IMR-90 (cell line): ENCODE data around the gene GAGE12J. TPM values are rescaled to one million over a fixed set of nuclear protein-coding genes. Genes with fewer than 3 reads are reported as not detected.

Experiments
- ATAC-seq: fragments of 200-7000 bp; cut with Tn5 transposase; 2 replicates; pipeline ENCODE4 v1.9.1; 2020; ENCODE audit warnings: low read depth, mild to moderate bottlenecking, moderate library complexity
- BruUV-seq: library from RNA; stranded (reverse); fragments of 400-500 nt; replicated peaks from 2 replicates; lab custom pipeline; 2021; lab: Mats Ljungman, UMichigan
- CTCF ChIA-PET: fragments of 300-600 bp; formaldehyde crosslinking; extraction: SDS; loops from one replicate; lab custom pipeline; 2021; ENCODE audit warnings: antibody characterized with exemption; lab: Yijun Ruan, JAX
- POLR2A ChIA-PET: fragments of 300-600 bp; sonication (Branson Sonifier 250); formaldehyde crosslinking; loops from one replicate; lab custom pipeline; 2022; ENCODE audit warnings: antibody characterized with exemption; ENCODE audit not compliant: unreplicated experiment; lab: Charles Lee
- DNase-seq: peaks from one replicate; pipeline ENCODE4 v3.0.0; 2013
- H2AFZ ChIP-seq: replicated peaks from 2 replicates; pipeline ENCODE3; 2013; ENCODE audit warnings: low read length, mild to moderate bottlenecking; ENCODE audit not compliant: poor library complexity
- H2AK5ac ChIP-seq: 2 replicates; pipeline ENCODE4 v1.6.1; 2013; ENCODE audit warnings: low read depth, low read length, inconsistent platforms
- H2AK9ac ChIP-seq: replicated peaks from 2 replicates; pipeline ENCODE3; 2013; ENCODE audit warnings: mild to moderate bottlenecking, low read depth, low read length, moderate library complexity; ENCODE audit not compliant: poor library complexity
- H2BK120ac ChIP-seq: 2 replicates; pipeline ENCODE4 v1.6.1; 2013; ENCODE audit warnings: low read depth, low read length, inconsistent platforms
- H2BK15ac ChIP-seq: 3 replicates; pipeline ENCODE4 v1.6.1; 2013; ENCODE audit warnings: low read depth, low read length, inconsistent platforms
- H2BK20ac ChIP-seq: 2 replicates; pipeline ENCODE4 v1.6.1; 2013; ENCODE audit warnings: low read depth, mild to moderate bottlenecking, inconsistent platforms, low read length, moderate library complexity
- H2BK5ac ChIP-seq: 2 replicates; pipeline ENCODE4 v1.6.1; 2013; ENCODE audit warnings: mild to moderate bottlenecking, low read depth, low read length, inconsistent platforms; ENCODE audit not compliant: poor library complexity, severe bottlenecking
- H3K14ac ChIP-seq: replicated peaks from 2 replicates; pipeline ENCODE4 v1.6.1; 2013; ENCODE audit warnings: low read depth, low read length, inconsistent platforms
- H3K18ac ChIP-seq: 2 replicates; pipeline ENCODE4 v1.6.1; 2013; ENCODE audit warnings: low read depth, low read length, control low read depth
- H3K23ac ChIP-seq: 2 replicates; pipeline ENCODE4 v1.6.1; 2013; ENCODE audit warnings: low read depth, low read length, inconsistent platforms
- H3K27ac ChIP-seq: 2 replicates; pipeline ENCODE4 v1.5.1; 2013; ENCODE audit warnings: mild to moderate bottlenecking, control low read depth, low read length; ENCODE audit not compliant: insufficient read depth
- H3K27me3 ChIP-seq: 2 replicates; pipeline ENCODE4 v1.6.1; 2013; ENCODE audit warnings: low read length; ENCODE audit not compliant: control insufficient read depth, insufficient read depth
- H3K36me3 ChIP-seq: 2 replicates; pipeline ENCODE4 v1.6.1; 2013; ENCODE audit warnings: low read length, mixed read lengths; ENCODE audit not compliant: control insufficient read depth, insufficient read depth
- H3K4ac ChIP-seq: 2 replicates; pipeline ENCODE4 v1.6.1; 2013; ENCODE audit warnings: low read depth, low read length, inconsistent platforms
- H3K4me1 ChIP-seq: 2 replicates; pipeline ENCODE4 v1.6.1; 2013; ENCODE audit warnings: low read length, mixed read lengths; ENCODE audit not compliant: control insufficient read depth, insufficient read depth
- H3K4me2 ChIP-seq: 2 replicates; pipeline ENCODE4 v1.6.1; 2013; ENCODE audit warnings: low read depth, mild to moderate bottlenecking, control low read depth, low read length, moderate library complexity
- H3K4me3 ChIP-seq: 2 replicates; pipeline ENCODE4 v1.5.1; 2013; ENCODE audit warnings: low read depth, mild to moderate bottlenecking, control low read depth, low read length, moderate library complexity; ENCODE audit not compliant: insufficient read depth
- H3K56ac ChIP-seq: 2 replicates; pipeline ENCODE4 v1.6.1; 2013; ENCODE audit warnings: low read length, inconsistent platforms; ENCODE audit not compliant: insufficient read depth; ENCODE audit errors: extremely low read depth
- H3K79me1 ChIP-seq, 2 experiments: 2 replicates each; pipeline ENCODE4 v1.6.1; 2013; ENCODE audit warnings: low read length in 2 of 2, inconsistent platforms in 1 of 2, low read depth in 1 of 2
- H3K9ac ChIP-seq: 2 replicates; pipeline ENCODE4 v1.6.1; 2013; ENCODE audit warnings: low read depth, low read length, control low read depth
- H3K9me1 ChIP-seq: 2 replicates; pipeline ENCODE4 v1.6.1; 2013; ENCODE audit warnings: low read length, inconsistent platforms; ENCODE audit not compliant: insufficient read depth
- H3K9me3 ChIP-seq: 2 replicates; pipeline ENCODE4 v1.6.1; 2013; ENCODE audit warnings: low read length; ENCODE audit not compliant: control insufficient read depth, insufficient read depth
- H4K20me1 ChIP-seq: 2 replicates; pipeline ENCODE4 v1.6.1; 2013; ENCODE audit warnings: low read length, inconsistent platforms; ENCODE audit not compliant: insufficient read depth
- H4K5ac ChIP-seq: 2 replicates; pipeline ENCODE4 v1.6.1; 2013; ENCODE audit warnings: mild to moderate bottlenecking, low read depth, low read length, control low read depth
- H4K8ac ChIP-seq, 2 experiments: 2 replicates each; pipeline ENCODE4 v1.6.1; 2013; ENCODE audit warnings: low read depth in 2 of 2, low read length in 2 of 2, control low read depth in 1 of 2, inconsistent platforms in 1 of 2
- H4K91ac ChIP-seq: 2 replicates; pipeline ENCODE4 v1.6.1; 2013; ENCODE audit warnings: low read depth, low read length, inconsistent platforms; ENCODE audit not compliant: insufficient read depth
- CHD1 ChIP-seq: IDR thresholded peaks from 2 replicates; pipeline ENCODE4 v1.6.1; 2012; ENCODE audit warnings: low read depth, low read length, improper control_type of control experiment
- FOS ChIP-seq: fragments of 150-350 bp; IDR thresholded peaks from 2 replicates; pipeline ENCODE4 v1.6.1; 2016; ENCODE audit warnings: low read depth, low read length
- MAZ ChIP-seq: IDR thresholded peaks from 2 replicates; pipeline ENCODE4 v1.6.1; 2012; ENCODE audit warnings: low read depth, mild to moderate bottlenecking, low read length, improper control_type of control experiment, moderate library complexity, borderline replicate concordance
- POLR2A ChIP-seq: IDR thresholded peaks from 2 replicates; pipeline ENCODE4 v1.6.1; 2012; ENCODE audit warnings: mild to moderate bottlenecking, low read depth, low read length
- RCOR1 ChIP-seq: IDR thresholded peaks from 2 replicates; pipeline ENCODE4 v1.6.1; 2012; ENCODE audit warnings: mild to moderate bottlenecking, low read length, improper control_type of control experiment; ENCODE audit not compliant: insufficient replicate concordance
- RFX5 ChIP-seq: IDR thresholded peaks from 2 replicates; pipeline ENCODE4 v1.8.0; 2012; ENCODE audit warnings: low read depth, mild to moderate bottlenecking, low read length, moderate library complexity
- SMC3 ChIP-seq: fragments of 150-350 bp; IDR thresholded peaks from 2 replicates; pipeline ENCODE4 v1.6.1; 2016; ENCODE audit warnings: low read depth, mild to moderate bottlenecking, antibody characterized with exemption, low read length, moderate library complexity
- USF2 ChIP-seq: fragments of 150-350 bp; IDR thresholded peaks from 2 replicates; pipeline ENCODE4 v1.6.1; 2017; ENCODE audit warnings: mild to moderate bottlenecking, antibody characterized with exemption, low read length, low read depth
- WGBS, 2 experiments: methylation state at CpG; one replicate each; pipeline versions ENCODE4 v1.1.5 to v1.1.7; 2013; ENCODE audit warnings: missing lambda C conversion rate in 2 of 2; ENCODE audit not compliant: insufficient read length in 1 of 2; ENCODE audit errors: extremely low coverage in 2 of 2; 5-methylcytosine and 5-hydroxymethylcytosine counted together
- dilution Hi-C: fragments of 300-500 bp; cut with HindIII; formaldehyde crosslinking; loops from one replicate; pipeline ENCODE4 v1.14.3; 2018; ENCODE audit warnings: low sequenced_read_pairs; ENCODE audit not compliant: unreplicated experiment
- in situ Hi-C: fragments of 300-500 bp; cut with MboI; formaldehyde crosslinking; loops from 3 replicates; pipeline ENCODE4 v1.14.3; 2019; ENCODE audit warnings: low sequenced_read_pairs, inconsistent platforms, mixed read lengths
- intact Hi-C: fragments of 100-400 bp; cut with micrococcal nuclease; formaldehyde crosslinking; loops from 2 replicates; pipeline ENCODE4 v1.10.0; 2022
- polyA plus RNA-seq, 3 experiments: library from polyadenylated mRNA; depleted of rRNA; stranded (reverse); fragments of >200 nt; gene quantifications; 2 replicates each; pipeline ENCODE4 v1.2.3, GENCODE V29; 2012; ENCODE audit warnings: low replicate concordance in 1 of 3
- total RNA-seq: library from RNA; depleted of rRNA; stranded (reverse); fragments of >200 nt; gene quantifications from 2 replicates; pipeline ENCODE4 v1.2.3, GENCODE V29; 2012

Gene GAGE12J
- total and polyA plus RNA-seq, 2 of the 4 experiments (the other 2 are of a cell fraction) = not detected

DNA sequence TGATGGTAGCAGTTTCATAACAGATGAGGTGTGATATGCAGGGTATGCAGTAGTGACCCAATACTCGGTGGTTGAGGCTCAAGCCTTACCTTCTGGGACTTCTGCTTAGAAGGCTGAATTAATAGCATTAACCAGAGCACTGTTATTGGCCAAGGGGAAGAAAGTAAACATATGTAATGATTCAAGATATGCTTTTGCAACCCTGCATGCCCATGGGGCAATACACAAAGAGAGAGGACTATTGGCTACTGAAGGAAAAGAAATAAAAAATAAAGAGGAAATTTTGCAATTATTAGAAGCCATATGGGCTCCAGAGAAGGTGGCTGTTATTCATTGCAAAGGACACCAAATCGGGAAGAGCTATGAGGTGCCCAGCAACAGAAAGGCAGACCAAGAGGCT is 9.7 kb upstream of the GAGE12J start:
- no peak overlapping the region for H4K91ac ChIP-seq
- no peaks in the 10 kb centered on the region for H3K79me1 ChIP-seq
- no peak overlapping the region for H4K8ac ChIP-seq
- H3K23ac ChIP-seq = no peak overlapping the region
- H4K5ac ChIP-seq = no peak overlapping the region
- H3K4me2 ChIP-seq = no peak overlapping the region
- H3K9ac ChIP-seq = no peak overlapping the region
- 80% methylated on average over 1 of the region's 2 CpGs; no CpG with 5 or more reads in 1 of the 2 experiments for WGBS, 2 experiments
- dilution Hi-C loops = no loop called here
- no peak overlapping the region for H3K14ac ChIP-seq
- H3K4ac ChIP-seq = no peak overlapping the region
- no peak overlapping the region for H3K56ac ChIP-seq
- no peak overlapping the region for H2BK5ac ChIP-seq
- no peak overlapping the region for H2BK20ac ChIP-seq
- no peak overlapping the region for H2AK5ac ChIP-seq
- H3K18ac ChIP-seq = no peak overlapping the region
- TF ChIP-seq POLR2A (no peak), CHD1 (no peak), FOS (no peak), USF2 (no peak), RFX5 (no peak), MAZ (no peak), RCOR1 (no peak), SMC3 (no peak)
- H2BK120ac ChIP-seq = no peak overlapping the region
- no peaks in the 10 kb centered on the region for H3K36me3 ChIP-seq
- H3K9me1 ChIP-seq = no peaks in the 10 kb centered on the region
- peaks cover 4% of the 10 kb centered on the region; the same call in 1 of the 2 replicates for H3K27me3 ChIP-seq
- POLR2A ChIA-PET = no interaction called here
- no peaks in the 10 kb centered on the region for H3K9me3 ChIP-seq
- DNase-seq (no peak), ATAC-seq (no peak)
- no peak overlapping the region for H2AFZ ChIP-seq
- 0 out of 2 replicates have a peak, but pooled peaks cover 3% of the 10 kb centered on the region for H3K4me1 ChIP-seq
- intact Hi-C loops = no loop called here
- H3K27ac ChIP-seq = no peak overlapping the region
- H3K4me3 ChIP-seq = no peak overlapping the region
- BruUV-seq = no TSS peak
- CTCF ChIA-PET = no interaction called here
- no peak overlapping the region for H2BK15ac ChIP-seq
- H4K20me1 ChIP-seq = no peaks in the 10 kb centered on the region
- in situ Hi-C loops = no loop called here
- no peak overlapping the region for H2AK9ac ChIP-seq
